HepG2 (cell line): Measurements from ENCODE around the gene MINDY2. TPM values are rescaled to one million over a fixed set of nuclear protein-coding genes. Genes with fewer than 3 reads are reported as not detected.
A peak's percentile ranks its signal among the peaks of the same experiment; 100 is the strongest.

Source experiments
- ARHGAP35 ChIP-seq: sonication (generic); formaldehyde crosslinking; IDR thresholded peaks from 2 replicates; pipeline ENCODE4 v1.9.0; 2022; ENCODE audit warnings: mild to moderate bottlenecking, inconsistent platforms, moderate library complexity, missing genetic modification reagents, borderline replicate concordance
- ARNT2 ChIP-seq: sonication (generic); formaldehyde crosslinking; IDR thresholded peaks from 2 replicates; pipeline ENCODE4 v1.8.0; 2022; ENCODE audit warnings: mild to moderate bottlenecking, low read depth, missing genetic modification reagents, moderate library complexity
- ATF1 ChIP-seq: IDR thresholded peaks from 2 replicates; pipeline ENCODE4 v1.6.1; 2016; ENCODE audit warnings: mild to moderate bottlenecking, control low read depth
- CEBPG ChIP-seq: IDR thresholded peaks from 2 replicates; pipeline ENCODE4 v1.6.1; 2016
- HES4 ChIP-seq: sonication (generic); formaldehyde crosslinking; IDR thresholded peaks from 2 replicates; pipeline ENCODE4 v1.9.0; 2021; ENCODE audit warnings: mild to moderate bottlenecking, missing genetic modification reagents, borderline replicate concordance
- HMGA1 ChIP-seq: sonication (generic); formaldehyde crosslinking; conservative IDR thresholded peaks from 2 replicates; pipeline ENCODE4 v1.4.0; 2020; ENCODE audit warnings: missing genetic modification reagents
- HNRNPUL1 ChIP-seq: fragments of 200-400 bp; formaldehyde crosslinking; IDR thresholded peaks from 2 replicates; pipeline ENCODE4 v1.6.1; 2017; ENCODE audit warnings: low read depth, mild to moderate bottlenecking, low read length, moderate library complexity
- IKZF1 ChIP-seq: fragments of 450-650 bp; IDR thresholded peaks from 2 replicates; pipeline ENCODE4 v1.7.1; 2016
- KAT7 ChIP-seq: IDR thresholded peaks from 2 replicates; pipeline ENCODE4 v1.6.1; 2018; ENCODE audit warnings: borderline replicate concordance, missing compliant biosample characterization
- KDM5A ChIP-seq: fragments of 200-600 bp; sonication (generic); IDR thresholded peaks from 2 replicates; pipeline ENCODE4 v1.7.0; 2018; ENCODE audit warnings: antibody characterized with exemption, mild to moderate bottlenecking, low read length, borderline replicate concordance
- KLF13 ChIP-seq: sonication (generic); formaldehyde crosslinking; IDR thresholded peaks from 2 replicates; pipeline ENCODE4 v1.4.0; 2020; ENCODE audit warnings: mild to moderate bottlenecking, missing genetic modification reagents
- LCORL ChIP-seq, 2 experiments: fragments of 450-650 bp in 1 of 2; sonication (generic) in 1 of 2; formaldehyde crosslinking in 1 of 2; IDR thresholded peaks; 2 replicates each; pipeline versions ENCODE4 v1.5.0 to v1.6.1; 2017 to 2020; ENCODE audit warnings: antibody characterized with exemption in 1 of 2, missing genetic modification reagents in 1 of 2
- NR2F6 ChIP-seq, 2 experiments: IDR thresholded peaks; 2 replicates each; pipeline ENCODE4 v1.6.1; 2016; ENCODE audit warnings: antibody characterized with exemption in 1 of 2, mild to moderate bottlenecking in 1 of 2
- RCOR2 ChIP-seq: IDR thresholded peaks from 2 replicates; pipeline ENCODE4 v1.6.1; 2016; ENCODE audit warnings: missing biosample characterization, missing genetic modification reagents
- SAFB2 ChIP-seq: sonication (generic); formaldehyde crosslinking; IDR thresholded peaks from 2 replicates; pipeline ENCODE4 v1.5.1; 2020; ENCODE audit warnings: missing genetic modification reagents, low read depth, mild to moderate bottlenecking, borderline replicate concordance
- SNAPC2 ChIP-seq: sonication (generic); formaldehyde crosslinking; IDR thresholded peaks from 2 replicates; pipeline ENCODE4 v1.8.1; 2022; ENCODE audit warnings: mild to moderate bottlenecking, missing genetic modification reagents
- STAT5B ChIP-seq: sonication (generic); formaldehyde crosslinking; IDR thresholded peaks from 2 replicates; pipeline ENCODE4 v1.4.0; 2020; ENCODE audit warnings: missing genetic modification reagents
- TEAD2 ChIP-seq: sonication (generic); formaldehyde crosslinking; IDR thresholded peaks from 2 replicates; pipeline ENCODE4 v1.9.0; 2021; ENCODE audit warnings: missing genetic modification reagents
- TFAP4 ChIP-seq: sonication (generic); IDR thresholded peaks from 2 replicates; pipeline ENCODE4 v1.6.1; 2016; ENCODE audit warnings: low read depth, borderline replicate concordance
- ZC3H13 ChIP-seq: sonication (generic); formaldehyde crosslinking; IDR thresholded peaks from 2 replicates; pipeline ENCODE4 v1.8.1; 2023; ENCODE audit warnings: mild to moderate bottlenecking, missing genetic modification reagents, moderate library complexity
- ZFAT ChIP-seq: sonication (generic); formaldehyde crosslinking; conservative IDR thresholded peaks from 2 replicates; pipeline ENCODE4 v1.8.1; 2023; ENCODE audit warnings: missing genetic modification reagents, inconsistent platforms
- ZFP36 ChIP-seq: fragments of 150-350 bp; IDR thresholded peaks from 2 replicates; pipeline ENCODE4 v1.6.1; 2018; ENCODE audit warnings: borderline replicate concordance, low read length, low read depth; ENCODE audit not compliant: partially characterized antibody
- ZMYM4 ChIP-seq: sonication (generic); formaldehyde crosslinking; IDR thresholded peaks from 2 replicates; pipeline ENCODE4 v1.8.1; 2023; ENCODE audit warnings: mild to moderate bottlenecking, missing genetic modification reagents
- ZNF749 ChIP-seq: sonication (generic); formaldehyde crosslinking; IDR thresholded peaks from 2 replicates; pipeline ENCODE4 v1.8.0; 2022; ENCODE audit warnings: mild to moderate bottlenecking, missing genetic modification reagents, moderate library complexity, borderline replicate concordance
- ZSCAN29 ChIP-seq: sonication (generic); formaldehyde crosslinking; conservative IDR thresholded peaks from 2 replicates; pipeline ENCODE4 v1.4.0; 2020; ENCODE audit warnings: mild to moderate bottlenecking, missing genetic modification reagents
- polyA plus RNA-seq, 8 experiments: library from polyadenylated mRNA; depleted of rRNA in 3 of 8; stranded (reverse) in 7 of 8; unstranded in 1 of 8; fragments of >200 nt; fragmentation: Illumina TruSeq in 4 of 8; extraction: Trizol in 4 of 8; gene quantifications; 2 replicates each; pipeline versions ENCODE4 v1.2.1 to v1.2.3, GENCODE V29; 2011 to 2016; ENCODE audit warnings: low read depth in 4 of 8, missing spikeins in 1 of 8, mixed read lengths in 1 of 8; ENCODE audit not compliant: insufficient read depth in 1 of 8
- total RNA-seq, 5 experiments: library from RNA; depleted of rRNA; stranded (reverse); fragments of >200 nt; fragmentation: Illumina TruSeq; extraction: Trizol; gene quantifications; 2 replicates each; pipeline ENCODE4 v1.2.3, GENCODE V29; 2016; ENCODE audit warnings: low read depth in 1 of 5
- TF ChIP-seq, protein P1 (sequence below): IDR thresholded peaks from 2 replicates; pipeline ENCODE4 v1.6.1; 2016; ENCODE audit warnings: low read depth, control low read depth
- TF ChIP-seq, protein P2 (sequence below): sonication (generic); formaldehyde crosslinking; IDR thresholded peaks from 2 replicates; pipeline ENCODE4 v1.4.0; 2020; ENCODE audit warnings: low read depth, mild to moderate bottlenecking, missing genetic modification reagents

MINDY2 gene
- total and polyA plus RNA-seq, 2 of the 13 experiments (the other 11 are each of a cell fraction or from before 2014, with no cell fraction given), result 7.2 to 12.6 TPM

DNA sequence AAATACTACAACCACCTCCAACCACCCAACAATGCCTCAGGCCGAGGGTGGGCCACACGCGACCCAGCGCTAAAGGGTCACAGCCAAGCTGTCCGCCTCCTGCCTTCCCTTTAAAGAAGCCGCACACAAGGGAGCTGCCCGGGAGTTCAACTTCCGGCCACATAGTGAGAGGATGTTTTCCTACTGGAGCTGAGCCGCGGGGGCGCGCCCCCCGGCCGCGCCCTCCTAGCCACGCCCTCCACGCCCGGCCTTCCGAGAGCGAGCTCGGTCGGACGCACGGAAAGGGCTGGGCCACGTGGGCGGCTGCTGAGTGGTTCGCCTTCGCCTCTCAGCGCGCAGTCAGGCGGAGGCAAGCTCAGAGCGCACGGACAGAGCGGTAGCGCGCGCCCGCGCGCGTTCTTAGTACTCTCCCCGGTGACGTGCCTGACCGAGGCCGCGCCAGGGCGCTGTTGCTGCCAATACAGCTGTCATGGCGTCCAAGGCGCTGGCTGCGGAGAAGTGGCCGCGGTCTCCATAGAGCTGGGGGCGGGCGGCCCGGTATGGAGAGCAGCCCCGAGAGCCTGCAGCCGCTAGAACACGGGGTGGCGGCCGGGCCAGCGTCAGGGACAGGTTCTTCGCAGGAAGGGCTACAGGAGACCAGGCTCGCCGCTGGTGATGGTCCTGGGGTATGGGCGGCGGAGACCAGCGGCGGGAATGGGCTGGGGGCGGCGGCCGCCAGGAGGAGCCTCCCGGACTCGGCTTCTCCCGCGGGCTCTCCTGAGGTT, at the start of gene MINDY2 (continued):
- TF ChIP-seq HMGA1 (no peak), TEAD2 (CRISPR knock-in tag) (no peak), SAFB2 (CRISPR knock-in tag) (no peak; the same call in 1 of the 2 replicates), CEBPG (0 out of 2 replicates have a peak, but pooled peaks have one; percentile 6), LCORL (IDR thresholded peaks at IDR 0.05) (no peak), LCORL (CRISPR knock-in tag; IDR thresholded peaks at IDR 0.05) (peak; percentile 71), NR2F6 (IDR thresholded peaks at IDR 0.05) (peak; percentile 57; the same call in 1 of the 2 replicates), NR2F6 (CRISPR knock-in tag; IDR thresholded peaks at IDR 0.05) (peak; percentile 78), SNAPC2 (peak; percentile 47; the same call in 1 of the 2 replicates), KLF13 (CRISPR knock-in tag) (no peak), ARNT2 (CRISPR knock-in tag) (peak; percentile 79; the same call in 1 of the 2 replicates), RCOR2 (CRISPR knock-in tag) (no peak; the same call in none of the 2 replicates), HNRNPUL1 (peak; percentile 79), STAT5B (CRISPR knock-in tag) (peak; percentile 38; the same call in 1 of the 2 replicates), ZMYM4 (CRISPR knock-in tag) (peak; percentile 87), ARHGAP35 (CRISPR knock-in tag) (peak; percentile 17; the same call in 1 of the 2 replicates), ATF1 (CRISPR knock-in tag) (peak; percentile 23; the same call in 1 of the 2 replicates), TFAP4 (peak; percentile 52; the same call in 1 of the 2 replicates), ZFAT (CRISPR knock-in tag) (no peak), ZC3H13 (CRISPR knock-in tag) (peak; percentile 94), KDM5A (peak; percentile 78; the same call in 1 of the 2 replicates), HES4 (peak; percentile 60; the same call in 1 of the 2 replicates), IKZF1 (no peak), ZSCAN29 (CRISPR knock-in tag) (no peak), ZFP36 (no peak), KAT7 (CRISPR knock-in tag) (peak; percentile 89), ZNF749 (no peak)
- TF ChIP-seq, protein P1, sequence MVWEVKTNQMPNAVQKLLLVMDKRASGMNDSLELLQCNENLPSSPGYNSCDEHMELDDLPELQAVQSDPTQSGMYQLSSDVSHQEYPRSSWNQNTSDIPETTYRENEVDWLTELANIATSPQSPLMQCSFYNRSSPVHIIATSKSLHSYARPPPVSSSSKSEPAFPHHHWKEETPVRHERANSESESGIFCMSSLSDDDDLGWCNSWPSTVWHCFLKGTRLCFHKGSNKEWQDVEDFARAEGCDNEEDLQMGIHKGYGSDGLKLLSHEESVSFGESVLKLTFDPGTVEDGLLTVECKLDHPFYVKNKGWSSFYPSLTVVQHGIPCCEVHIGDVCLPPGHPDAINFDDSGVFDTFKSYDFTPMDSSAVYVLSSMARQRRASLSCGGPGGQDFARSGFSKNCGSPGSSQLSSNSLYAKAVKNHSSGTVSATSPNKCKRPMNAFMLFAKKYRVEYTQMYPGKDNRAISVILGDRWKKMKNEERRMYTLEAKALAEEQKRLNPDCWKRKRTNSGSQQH (CRISPR knock-in tag), result peak; percentile 9; the same call in 1 of the 2 replicates
- TF ChIP-seq, protein P2, sequence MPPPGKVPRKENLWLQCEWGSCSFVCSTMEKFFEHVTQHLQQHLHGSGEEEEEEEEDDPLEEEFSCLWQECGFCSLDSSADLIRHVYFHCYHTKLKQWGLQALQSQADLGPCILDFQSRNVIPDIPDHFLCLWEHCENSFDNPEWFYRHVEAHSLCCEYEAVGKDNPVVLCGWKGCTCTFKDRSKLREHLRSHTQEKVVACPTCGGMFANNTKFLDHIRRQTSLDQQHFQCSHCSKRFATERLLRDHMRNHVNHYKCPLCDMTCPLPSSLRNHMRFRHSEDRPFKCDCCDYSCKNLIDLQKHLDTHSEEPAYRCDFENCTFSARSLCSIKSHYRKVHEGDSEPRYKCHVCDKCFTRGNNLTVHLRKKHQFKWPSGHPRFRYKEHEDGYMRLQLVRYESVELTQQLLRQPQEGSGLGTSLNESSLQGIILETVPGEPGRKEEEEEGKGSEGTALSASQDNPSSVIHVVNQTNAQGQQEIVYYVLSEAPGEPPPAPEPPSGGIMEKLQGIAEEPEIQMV (CRISPR knock-in tag), result peak; percentile 39
